Neuronal stem cell (in vitro differentiated cells): ENCODE measurements around the gene DLGAP4.

Experiments
- DNase-seq: peaks from one replicate; pipeline ENCODE4 v3.0.0-alpha.2; 2013; ENCODE audit warnings: low spot score
- H2AFZ ChIP-seq: one replicate; pipeline ENCODE4 v1.6.1; 2013; ENCODE audit warnings: mild to moderate bottlenecking, low read length, inconsistent platforms
- H2AK5ac ChIP-seq: 2 replicates; pipeline ENCODE4 v1.6.1; 2013; ENCODE audit warnings: low read depth, mild to moderate bottlenecking, inconsistent platforms, low read length, moderate library complexity, mixed read lengths
- H2BK120ac ChIP-seq: 2 replicates; pipeline ENCODE4 v1.6.1; 2013; ENCODE audit warnings: low read depth, mild to moderate bottlenecking, inconsistent platforms, low read length, moderate library complexity, mixed read lengths
- H2BK12ac ChIP-seq: one replicate; pipeline ENCODE4 v1.6.1; 2013; ENCODE audit warnings: low read length, inconsistent platforms
- H2BK15ac ChIP-seq: 2 replicates; pipeline ENCODE4 v1.6.1; 2013; ENCODE audit warnings: mild to moderate bottlenecking, low read length, inconsistent platforms, mixed read lengths
- H2BK5ac ChIP-seq: one replicate; pipeline ENCODE4 v1.6.1; 2013; ENCODE audit warnings: inconsistent platforms, mild to moderate bottlenecking, low read length, moderate library complexity
- H3K14ac ChIP-seq: one replicate; pipeline ENCODE4 v1.6.1; 2013; ENCODE audit warnings: low read length, inconsistent platforms
- H3K18ac ChIP-seq: 2 replicates; pipeline ENCODE4 v1.6.1; 2013; ENCODE audit warnings: low read length, inconsistent platforms
- H3K23ac ChIP-seq: 2 replicates; pipeline ENCODE4 v1.6.1; 2013; ENCODE audit warnings: low read depth, mild to moderate bottlenecking, mixed read lengths, low read length, inconsistent platforms; ENCODE audit not compliant: poor library complexity
- H3K27ac ChIP-seq: replicated peaks from 3 replicates; pipeline ENCODE4 v1.5.1; 2013; ENCODE audit warnings: low read length, inconsistent platforms
- H3K27me3 ChIP-seq, 3 experiments: 2 replicates each; pipeline ENCODE4 v1.6.1; 2013; ENCODE audit warnings: low read length in 3 of 3, mild to moderate bottlenecking in 2 of 3, inconsistent platforms in 1 of 3, low read depth in 1 of 3, mixed read lengths in 1 of 3, moderate library complexity in 1 of 3; ENCODE audit not compliant: control insufficient read depth in 3 of 3, insufficient read depth in 3 of 3
- H3K36me3 ChIP-seq, 2 donors: replicated peaks in 1 of 2; 2 replicates each; pipeline ENCODE4 v1.6.1; 2013; ENCODE audit warnings: low read length in 2 of 2; ENCODE audit not compliant: control insufficient read depth in 2 of 2, insufficient read depth in 2 of 2
- H3K4ac ChIP-seq: 2 replicates; pipeline ENCODE4 v1.6.1; 2013; ENCODE audit warnings: inconsistent platforms, mild to moderate bottlenecking, low read length, moderate library complexity
- H3K4me1 ChIP-seq, 2 donors: 1 replicate in 1 of 2; 2 replicates in 1 of 2; pipeline ENCODE4 v1.6.1; 2013; ENCODE audit warnings: low read length in 2 of 2, low read depth in 1 of 2; ENCODE audit not compliant: control insufficient read depth in 2 of 2, insufficient read depth in 1 of 2
- H3K4me2 ChIP-seq: one replicate; pipeline ENCODE4 v1.6.1; 2013; ENCODE audit warnings: mild to moderate bottlenecking, low read length, inconsistent platforms; ENCODE audit not compliant: insufficient read depth, poor library complexity, severe bottlenecking
- H3K4me3 ChIP-seq, 2 donors: 2 replicates each; pipeline ENCODE4 v1.5.1; 2013; ENCODE audit warnings: low read length in 2 of 2, mild to moderate bottlenecking in 2 of 2, inconsistent platforms in 1 of 2, moderate library complexity in 1 of 2
- H3K79me1 ChIP-seq: one replicate; pipeline ENCODE4 v1.6.1; 2013; ENCODE audit warnings: low read depth, mild to moderate bottlenecking, inconsistent platforms, low read length, moderate library complexity
- H3K9ac ChIP-seq: one replicate; pipeline ENCODE4 v1.6.1; 2013; ENCODE audit warnings: mild to moderate bottlenecking, low read depth, low read length, inconsistent platforms; ENCODE audit not compliant: poor library complexity
- H3K9me3 ChIP-seq, 2 donors: replicated peaks in 1 of 2; 2 replicates each; pipeline versions ENCODE3 to v1.6.1; 2013; ENCODE audit warnings: low read length in 2 of 2, mild to moderate bottlenecking in 2 of 2, inconsistent platforms in 1 of 2, low read depth in 1 of 2, mixed read lengths in 1 of 2, moderate library complexity in 1 of 2; ENCODE audit not compliant: control insufficient read depth in 2 of 2, insufficient read depth in 1 of 2
- H4K8ac ChIP-seq: one replicate; pipeline ENCODE4 v1.6.1; 2013; ENCODE audit warnings: low read depth, mild to moderate bottlenecking, inconsistent platforms, low read length, moderate library complexity
- H4K91ac ChIP-seq: one replicate; pipeline ENCODE4 v1.6.1; 2013; ENCODE audit warnings: low read length, low read depth, mild to moderate bottlenecking, inconsistent platforms; ENCODE audit not compliant: poor library complexity
- WGBS, 2 donors: extraction: QIAGEN DNeasy Blood & Tissue Kit; methylation state at CpG; one replicate each; pipeline ENCODE4 v1.1.7; 2013; ENCODE audit warnings: missing lambda C conversion rate in 2 of 2, mixed read lengths in 1 of 2; ENCODE audit not compliant: insufficient read length in 2 of 2, insufficient replicate concordance in 1 of 2; ENCODE audit errors: extremely low coverage in 2 of 2; 5-methylcytosine and 5-hydroxymethylcytosine counted together

The DLGAP4 gene

DNA sequence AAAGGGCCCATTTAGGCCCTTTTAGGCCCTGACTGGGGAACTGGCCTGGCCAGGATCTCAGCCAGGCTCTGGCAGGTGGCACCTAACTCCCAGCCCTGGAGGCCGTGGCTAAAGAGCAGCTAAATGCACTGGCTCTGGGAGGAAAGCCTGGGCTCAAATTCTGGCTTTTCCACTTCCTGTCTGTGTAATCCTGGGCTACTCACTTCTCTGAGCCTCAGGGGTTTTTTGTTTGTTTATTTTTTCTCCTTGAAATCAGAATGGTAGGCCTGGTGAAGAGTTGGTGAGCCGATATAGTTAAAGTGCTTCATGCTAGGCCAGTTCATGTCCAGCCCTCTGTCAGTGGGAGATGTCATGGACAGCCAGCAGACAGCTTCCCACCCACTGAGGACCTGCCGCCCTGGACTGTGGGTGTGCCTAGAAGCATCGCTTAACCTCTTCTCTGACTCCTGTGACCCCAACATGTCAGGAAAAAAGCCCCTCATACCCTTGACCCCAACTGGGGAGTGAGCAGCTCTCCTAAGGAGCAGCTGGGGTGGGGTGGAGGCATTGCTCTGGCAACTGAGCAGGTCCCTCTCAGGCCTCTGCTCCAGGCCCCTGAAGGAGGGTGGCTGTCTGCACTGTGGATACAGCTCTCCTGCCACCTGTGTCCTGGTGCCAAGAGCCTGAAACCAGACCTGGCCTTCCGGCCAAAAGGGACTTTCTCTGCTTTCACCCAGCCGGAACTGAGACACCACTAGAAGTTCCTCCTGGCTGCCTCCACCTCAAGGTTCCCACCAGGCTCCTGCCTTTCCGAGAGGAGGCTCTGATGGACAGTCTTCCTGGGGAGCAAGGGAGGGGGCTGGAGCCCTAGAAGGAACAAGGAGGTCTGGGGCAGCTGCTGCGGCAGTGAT is 178.0 kb downstream of the DLGAP4 start:
- Histone ChIP-seq H3K9ac (no peak overlapping the region), H3K18ac (no peak overlapping the region), H2BK15ac (no peak overlapping the region), H3K9me3 (no peaks in the 10 kb centered on the region), H3K27ac (no peak overlapping the region), H4K91ac (no peak overlapping the region), H3K4me1 (peaks cover 0 to 11% of the 10 kb centered on the region in 2 donors), H3K4ac (no peak overlapping the region), H2BK5ac (no peak overlapping the region), H2BK12ac (no peak overlapping the region), H3K79me1 (peaks cover 9% of the 10 kb centered on the region), H2AK5ac (no peak overlapping the region), H3K36me3 (peaks cover 2 to 81% of the 10 kb centered on the region in 2 donors), H3K4me2 (no peak overlapping the region), H3K4me3 (no peak overlapping the region), H2AFZ (no peak overlapping the region), H3K14ac (no peak overlapping the region), H4K8ac (no peak overlapping the region), H3K27me3 (no peaks in the 10 kb centered on the region), H3K23ac (no peak overlapping the region), H2BK120ac (no peak overlapping the region)
- no CpG with 5 or more reads among the region's 8 CpGs for WGBS, 2 donors
- no peak for DNase-seq

DNA sequence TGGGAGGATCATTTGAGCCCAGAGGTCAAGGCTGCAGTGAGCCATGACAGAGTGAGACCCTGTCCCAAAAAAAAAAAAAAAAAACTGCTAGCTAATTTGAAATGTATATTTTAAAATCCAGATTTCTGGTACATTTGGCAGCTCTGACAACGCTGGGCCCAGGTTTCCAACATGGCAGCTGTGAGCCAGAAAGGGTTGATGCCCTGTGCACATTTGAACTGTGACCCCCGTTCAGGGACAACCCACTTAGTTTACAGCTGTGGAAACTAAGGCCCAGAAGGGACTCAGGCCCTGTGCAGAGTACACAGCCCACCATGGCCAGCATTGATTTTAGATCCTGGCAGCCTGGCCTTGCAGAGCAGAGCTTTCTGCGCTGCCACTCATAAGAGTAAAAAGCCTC is 179.1 kb downstream of the DLGAP4 start:
- peaks cover 0 to 12% of the 10 kb centered on the region in 2 donors for H3K4me1 ChIP-seq
- H3K4me3 ChIP-seq: no peak overlapping the region
- no peak overlapping the region for H4K91ac ChIP-seq
- no peak overlapping the region for H3K27ac ChIP-seq
- DNase-seq: no peak
- H2BK12ac ChIP-seq: no peak overlapping the region
- no peak overlapping the region for H3K23ac ChIP-seq
- H2BK5ac ChIP-seq: no peak overlapping the region
- no CpG with 5 or more reads among the region's 3 CpGs for WGBS, 2 donors
- H3K79me1 ChIP-seq: peaks cover 9% of the 10 kb centered on the region
- H3K4me2 ChIP-seq: no peak overlapping the region
- peaks cover 2 to 78% of the 10 kb centered on the region in 2 donors for H3K36me3 ChIP-seq
- H3K14ac ChIP-seq: no peak overlapping the region
- H2BK120ac ChIP-seq: no peak overlapping the region
- no peak overlapping the region for H2AFZ ChIP-seq
- no peak overlapping the region for H3K18ac ChIP-seq
- no peak overlapping the region for H3K9ac ChIP-seq
- no peak overlapping the region for H4K8ac ChIP-seq
- no peaks in the 10 kb centered on the region for H3K9me3 ChIP-seq
- no peaks in the 10 kb centered on the region for H3K27me3 ChIP-seq
- H3K4ac ChIP-seq: no peak overlapping the region
- no peak overlapping the region for H2BK15ac ChIP-seq
- no peak overlapping the region for H2AK5ac ChIP-seq

DNA sequence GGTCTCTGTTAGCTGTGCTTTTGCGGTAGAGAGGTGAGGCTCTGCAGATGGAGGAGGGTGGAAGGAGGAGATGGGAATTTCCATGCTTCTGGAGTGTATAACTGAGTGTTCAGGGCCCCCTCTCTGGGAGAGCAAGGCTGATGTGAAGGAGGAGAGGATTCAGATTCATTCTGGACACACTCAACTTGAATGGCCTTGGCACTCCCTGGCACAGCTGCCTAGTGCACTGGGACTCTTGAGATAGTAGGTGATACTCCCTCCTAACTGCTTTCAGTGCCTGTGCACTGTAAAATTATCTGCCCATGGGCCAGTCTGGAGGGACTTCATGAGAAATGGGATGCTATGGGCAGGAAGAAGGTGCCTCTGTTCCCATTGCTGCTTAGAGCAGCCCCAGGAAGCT is 180.9 kb downstream of the DLGAP4 start:
- H2BK12ac ChIP-seq: no peak overlapping the region
- no peak overlapping the region for H3K4me3 ChIP-seq
- H2BK15ac ChIP-seq: no peak overlapping the region
- H3K9me3 ChIP-seq: no peaks in the 10 kb centered on the region
- no peak overlapping the region for H2BK5ac ChIP-seq
- no peak overlapping the region for H2AK5ac ChIP-seq
- no peak overlapping the region for H3K14ac ChIP-seq
- H4K8ac ChIP-seq: no peak overlapping the region
- no peak overlapping the region for H2AFZ ChIP-seq
- H3K4me2 ChIP-seq: no peak overlapping the region
- no peaks in the 10 kb centered on the region for H3K27me3 ChIP-seq
- H3K79me1 ChIP-seq: peaks cover 14% of the 10 kb centered on the region
- no peak overlapping the region for H2BK120ac ChIP-seq
- no CpG with 5 or more reads among the region's 1 CpG for WGBS, 2 donors
- H3K4ac ChIP-seq: no peak overlapping the region
- H3K4me1 ChIP-seq: peaks cover 0 to 12% of the 10 kb centered on the region in 2 donors
- H4K91ac ChIP-seq: no peak overlapping the region
- no peak overlapping the region for H3K18ac ChIP-seq
- no peak for DNase-seq
- no peak overlapping the region for H3K23ac ChIP-seq
- H3K36me3 ChIP-seq: peaks cover 0 to 76% of the 10 kb centered on the region in 2 donors
- no peak overlapping the region for H3K27ac ChIP-seq
- no peak overlapping the region for H3K9ac ChIP-seq

DNA sequence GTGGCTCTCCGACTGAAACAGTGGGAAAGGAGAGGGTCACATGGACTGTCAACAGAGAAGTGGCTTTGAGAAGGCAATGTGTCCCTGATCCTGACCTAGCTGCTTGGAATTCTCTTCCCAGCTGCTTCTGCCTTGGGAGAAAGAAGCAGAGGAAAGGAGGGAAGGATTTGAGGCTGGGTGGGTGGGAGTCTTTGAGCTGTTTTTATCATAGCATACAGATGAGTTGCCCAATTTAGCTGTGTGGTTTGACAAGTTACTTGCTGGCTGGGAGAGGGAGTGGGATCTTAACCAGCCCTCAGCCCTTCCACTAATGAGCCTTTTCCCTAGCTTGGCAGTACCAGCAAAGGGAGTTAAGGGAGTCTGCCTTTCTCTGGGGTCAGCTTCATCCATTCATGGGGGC is 184.1 kb downstream of the DLGAP4 start:
- H2BK120ac ChIP-seq: no peak overlapping the region
- no peak overlapping the region for H3K4me2 ChIP-seq
- H3K9me3 ChIP-seq: no peaks in the 10 kb centered on the region
- no peak overlapping the region for H3K4me3 ChIP-seq
- no peak overlapping the region for H3K14ac ChIP-seq
- H3K27ac ChIP-seq: no peak overlapping the region
- no peak overlapping the region for H3K4ac ChIP-seq
- no CpG with 5 or more reads among the region's 1 CpG for WGBS, 2 donors
- H2AK5ac ChIP-seq: no peak overlapping the region
- H3K36me3 ChIP-seq: peaks cover 4 to 77% of the 10 kb centered on the region in 2 donors
- H2BK12ac ChIP-seq: no peak overlapping the region
- no peak for DNase-seq
- no peak overlapping the region for H3K9ac ChIP-seq
- no peak overlapping the region for H2AFZ ChIP-seq
- no peak overlapping the region for H3K18ac ChIP-seq
- H2BK5ac ChIP-seq: no peak overlapping the region
- H2BK15ac ChIP-seq: no peak overlapping the region
- peaks cover 13% of the 10 kb centered on the region for H3K79me1 ChIP-seq
- no peak overlapping the region for H3K23ac ChIP-seq
- no peak overlapping the region for H4K91ac ChIP-seq
- no peak overlapping the region for H4K8ac ChIP-seq
- H3K27me3 ChIP-seq: no peaks in the 10 kb centered on the region
- peaks cover 0 to 26% of the 10 kb centered on the region in 2 donors for H3K4me1 ChIP-seq
